B cell (primary cell): ENCODE measurements around the gene ALG3. TPM values are rescaled to one million over a fixed set of nuclear protein-coding genes. Genes with fewer than 3 reads are reported as not detected.

Experiments used
- ATAC-seq: fragments of 200-7000 bp; cut with Tn5 transposase; one replicate; pipeline ENCODE4 v1.10.0; 2021; ENCODE audit warnings: low read depth, mild to moderate bottlenecking, moderate number of reproducible peaks, moderate library complexity
- CTCF ChIA-PET: fragments of 350-600 bp; sonication (Branson Sonifier 250); formaldehyde crosslinking; loops from one replicate; lab custom pipeline; 2021; ENCODE audit warnings: antibody characterized with exemption, inconsistent platforms; lab: Charles Lee
- POLR2A ChIA-PET: fragments of 350-600 bp; sonication (Branson Sonifier 250); formaldehyde crosslinking; loops from one replicate; lab custom pipeline; 2021; ENCODE audit warnings: antibody characterized with exemption; lab: Charles Lee
- DNase-seq: peaks from one replicate; pipeline ENCODE4 v3.0.0; 2013
- H2AFZ ChIP-seq: 2 replicates; pipeline ENCODE4 v1.6.1; 2012; ENCODE audit warnings: mild to moderate bottlenecking, low read depth, low read length; ENCODE audit not compliant: insufficient read depth, poor library complexity, severe bottlenecking
- H3K27ac ChIP-seq, 2 donors: 1 replicate in 1 of 2; 2 replicates in 1 of 2; pipeline ENCODE4 v1.5.1; 2012 to 2013; ENCODE audit warnings: low read length in 2 of 2, mild to moderate bottlenecking in 2 of 2, moderate library complexity in 1 of 2
- H3K27me3 ChIP-seq, 4 experiments: fragments of 200-600 bp in 1 of 4; sonication (generic) in 1 of 4; replicated peaks in 1 of 4; 1 replicate in 2 of 4; 2 replicates in 2 of 4; pipeline versions ENCODE4 v1.6.1 to v1.7.0; 2013 to 2016; ENCODE audit warnings: low read length in 3 of 4, mild to moderate bottlenecking in 2 of 4, mixed read lengths in 1 of 4, moderate library complexity in 1 of 4; ENCODE audit not compliant: insufficient read depth in 4 of 4, control insufficient read depth in 3 of 4; ENCODE audit errors: control extremely low read depth in 1 of 4
- H3K36me3 ChIP-seq, 2 experiments: replicated peaks in 1 of 2; 1 replicate in 1 of 2; 2 replicates in 1 of 2; pipeline versions ENCODE4 v1.6.1 to v1.7.1; 2013; ENCODE audit warnings: low read length in 1 of 2; ENCODE audit not compliant: insufficient read depth in 2 of 2, control insufficient read depth in 1 of 2; ENCODE audit errors: control extremely low read depth in 1 of 2, extremely low read depth in 1 of 2
- H3K4me1 ChIP-seq, 2 donors: fragments of 200-600 bp in 1 of 2; sonication (generic) in 1 of 2; 1 replicate in 1 of 2; 2 replicates in 1 of 2; pipeline versions ENCODE4 v1.5.1 to v1.6.1; 2013 to 2017; ENCODE audit warnings: low read length in 2 of 2; ENCODE audit not compliant: control insufficient read depth in 2 of 2, insufficient read depth in 2 of 2
- H3K4me2 ChIP-seq: replicated peaks from 2 replicates; pipeline ENCODE3; 2012; ENCODE audit warnings: mild to moderate bottlenecking, low read depth, low read length; ENCODE audit not compliant: poor library complexity, severe bottlenecking
- H3K4me3 ChIP-seq, 5 experiments: fragments of 200-600 bp in 1 of 5; sonication (generic) in 1 of 5; 1 replicate in 3 of 5; 2 replicates in 2 of 5; pipeline versions ENCODE4 v1.5.1 to v1.7.0; 2011 to 2016; ENCODE audit warnings: low read length in 4 of 5, mild to moderate bottlenecking in 4 of 5, low read depth in 2 of 5, control low read depth in 1 of 5, moderate library complexity in 1 of 5; ENCODE audit not compliant: insufficient read depth in 1 of 5; ENCODE audit errors: control extremely low read depth in 1 of 5, extremely low read depth in 1 of 5
- H3K79me2 ChIP-seq: fragments of 200-600 bp; sonication (generic); one replicate; pipeline ENCODE4 v1.6.0; 2016; ENCODE audit warnings: low read length; ENCODE audit not compliant: control insufficient read depth, insufficient read depth
- H3K9ac ChIP-seq: fragments of 200-600 bp; sonication (generic); 2 replicates; pipeline ENCODE4 v1.6.1; 2017; ENCODE audit warnings: mild to moderate bottlenecking, low read length, moderate library complexity
- H3K9me3 ChIP-seq, 3 donors: one replicate each; pipeline versions ENCODE4 v1.6.1 to v1.7.1; 2013; ENCODE audit warnings: low read length in 2 of 3; ENCODE audit not compliant: control insufficient read depth in 2 of 3, insufficient read depth in 1 of 3; ENCODE audit errors: control extremely low read depth in 1 of 3
- H4K20me1 ChIP-seq: 2 replicates; pipeline ENCODE4 v1.6.0; 2012; ENCODE audit warnings: mild to moderate bottlenecking, low read length; ENCODE audit not compliant: insufficient read depth, control insufficient read depth, poor library complexity, severe bottlenecking
- H3K27ac Mint-ChIP-seq: one replicate; pipeline ENCODE4 v1.8.0; 2021; ENCODE audit warnings: mixed read lengths
- H3K27me3 Mint-ChIP-seq: one replicate; pipeline ENCODE4 v1.8.0; 2021; ENCODE audit warnings: mixed read lengths
- H3K4me1 Mint-ChIP-seq: one replicate; pipeline ENCODE4 v1.8.0; 2021; ENCODE audit warnings: mixed read lengths
- H3K4me3 Mint-ChIP-seq: one replicate; pipeline ENCODE4 v1.8.0; 2021; ENCODE audit warnings: mixed read lengths
- H3K9me3 Mint-ChIP-seq: one replicate; pipeline ENCODE4 v1.8.0; 2022; ENCODE audit warnings: mixed read lengths; ENCODE audit not compliant: insufficient read depth
- EZH2 ChIP-seq: IDR thresholded peaks from 2 replicates; pipeline ENCODE4 v1.6.1; 2012; ENCODE audit warnings: borderline replicate concordance, low read depth, mild to moderate bottlenecking, moderate library complexity, low read length; ENCODE audit not compliant: insufficient read depth, poor library complexity, severe bottlenecking
- WGBS: methylation state at CpG from one replicate; pipeline ENCODE4 v1.1.5; 2013; ENCODE audit warnings: missing lambda C conversion rate; ENCODE audit not compliant: insufficient coverage; 5-methylcytosine and 5-hydroxymethylcytosine counted together
- intact Hi-C: fragments of 100-400 bp; cut with micrococcal nuclease; formaldehyde crosslinking; loops from one replicate; pipeline ENCODE4 v1.10.0; 2022
- polyA plus RNA-seq: library from polyadenylated mRNA; depleted of rRNA; stranded (reverse); fragments of >200 nt; gene quantifications from 2 replicates; pipeline ENCODE4 v1.2.3, GENCODE V29; 2012
- total RNA-seq, 2 donors: library from RNA; stranded (reverse); fragments of 120-200 nt in 1 of 2; gene quantifications; 1 replicate in 1 of 2; 2 replicates in 1 of 2; pipeline versions ENCODE4 v1.2.3 to v1.2.4, GENCODE V29; 2013 to 2022
- TF ChIP-seq, protein P1 (sequence below): fragments of 200-600 bp; IDR thresholded peaks from one replicate; pipeline ENCODE4 v1.8.0; 2022; ENCODE audit warnings: antibody characterized with exemption, mild to moderate bottlenecking

Gene ALG3
- total and polyA plus RNA-seq, 2 donors (not counting 1 experiment from before 2014, with no cell fraction given) = 36.1 to 38.6 TPM

DNA sequence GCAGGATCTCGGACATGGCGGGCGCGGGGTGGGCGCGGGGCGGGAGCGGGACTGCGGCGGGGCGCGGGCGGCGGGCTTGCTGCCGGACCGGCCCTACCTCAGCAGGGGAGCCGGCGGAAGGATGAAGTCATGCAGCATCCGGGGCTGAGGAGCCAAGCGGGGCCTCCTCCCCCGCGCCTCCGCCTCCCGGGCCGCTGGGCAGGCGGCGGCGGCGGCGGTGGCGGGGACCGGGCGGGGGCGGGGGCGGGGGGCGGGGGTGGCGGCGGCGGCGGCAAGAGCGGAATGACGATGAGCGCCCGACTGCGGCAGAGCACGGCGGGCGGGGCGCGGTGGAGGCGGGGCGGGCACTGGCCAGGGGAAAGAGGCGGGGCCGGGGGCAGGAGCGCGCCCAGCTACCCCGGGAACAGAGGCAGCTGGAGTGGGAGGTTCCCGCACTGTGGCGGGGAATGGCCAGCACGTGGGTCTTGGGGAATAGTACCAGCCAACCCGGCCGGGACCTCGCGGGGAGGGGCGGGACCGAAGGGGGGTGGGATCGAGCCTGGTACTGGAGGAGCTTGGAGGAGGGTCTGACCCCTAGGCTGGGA is 12.6 kb upstream of the ALG3 start, which contains the start of gene CAMK2N2:
Gene CAMK2N2 (minus strand): TSS at position 284 of the 584 bp plus-strand sequence. CDS start 268 bp downstream, at position 16.
- Mint-ChIP-seq H3K4me3 (peak within 1 kb of the TSS; percentile 86), H3K27ac (peak within 1 kb of the TSS; percentile 37), H3K27me3 (peaks cover 49% of the 10 kb centered on the region), H3K9me3 (no peaks in the 10 kb centered on the region), H3K4me1 (peaks cover 24% of the 10 kb centered on the region)
- Histone ChIP-seq H3K9me3 (peaks cover 0 to 4% (median 0%) of the 10 kb centered on the region in 3 donors), H3K27ac (no peak within 1 kb of the TSS), H3K79me2 (no peaks in the 10 kb centered on the region), H3K36me3 (no peaks in the 10 kb centered on the region), H3K9ac (peak within 1 kb of the TSS; percentile 58), H3K4me2 (peak within 1 kb of the TSS; percentile 96), H3K27me3 (peaks cover 0 to 69% (median 29%) of the 10 kb centered on the region in 4 experiments), H3K4me3 (peak within 1 kb of the TSS in 4 of 5 experiments; percentile 28 to 67 (median 48)), H3K4me1 (peaks cover 27% of the 10 kb centered on the region in 2 donors), H4K20me1 (peaks cover 7% of the 10 kb centered on the region), H2AFZ (peak within 1 kb of the TSS; percentile 60)
- POLR2A ChIA-PET = no interaction called here
- intact Hi-C loops = no loop called here
- DNase-seq = peak; percentile 52
- WGBS = 0% methylated on average over 56 of the region's 67 CpGs
- CTCF ChIA-PET = interaction anchor here (1.3 kb wide), 1 partner anchor 264 kb away, joined by 3 read pairs; no protein-coding TSS in a partner anchor
- peak; percentile 60 for ATAC-seq
- TF ChIP-seq, protein P1, sequence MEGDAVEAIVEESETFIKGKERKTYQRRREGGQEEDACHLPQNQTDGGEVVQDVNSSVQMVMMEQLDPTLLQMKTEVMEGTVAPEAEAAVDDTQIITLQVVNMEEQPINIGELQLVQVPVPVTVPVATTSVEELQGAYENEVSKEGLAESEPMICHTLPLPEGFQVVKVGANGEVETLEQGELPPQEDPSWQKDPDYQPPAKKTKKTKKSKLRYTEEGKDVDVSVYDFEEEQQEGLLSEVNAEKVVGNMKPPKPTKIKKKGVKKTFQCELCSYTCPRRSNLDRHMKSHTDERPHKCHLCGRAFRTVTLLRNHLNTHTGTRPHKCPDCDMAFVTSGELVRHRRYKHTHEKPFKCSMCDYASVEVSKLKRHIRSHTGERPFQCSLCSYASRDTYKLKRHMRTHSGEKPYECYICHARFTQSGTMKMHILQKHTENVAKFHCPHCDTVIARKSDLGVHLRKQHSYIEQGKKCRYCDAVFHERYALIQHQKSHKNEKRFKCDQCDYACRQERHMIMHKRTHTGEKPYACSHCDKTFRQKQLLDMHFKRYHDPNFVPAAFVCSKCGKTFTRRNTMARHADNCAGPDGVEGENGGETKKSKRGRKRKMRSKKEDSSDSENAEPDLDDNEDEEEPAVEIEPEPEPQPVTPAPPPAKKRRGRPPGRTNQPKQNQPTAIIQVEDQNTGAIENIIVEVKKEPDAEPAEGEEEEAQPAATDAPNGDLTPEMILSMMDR = no peak
- no peak for TF ChIP-seq EZH2

GRCh38 chr3:184260724-184261269 is 12.0 kb upstream of the ALG3 start:
- ATAC-seq = no peak
- H3K4me2 ChIP-seq = peak overlapping the region; percentile 96
- peak overlapping the region; percentile 56 for H2AFZ ChIP-seq
- intact Hi-C loops = loop anchor here (1.0 kb wide), 1 partner anchor 10 kb away; no protein-coding TSS in a partner anchor
- ChIA-PET CTCF (interaction anchor here (1.3 to 2.6 kb wide), 3 partner anchors 11 to 264 kb away, joined by 3 to 9 read pairs (median 3); partner anchors contain the start of gene EEF1AKMT4), POLR2A (no interaction called here)
- Mint-ChIP-seq H3K9me3 (no peaks in the 10 kb centered on the region), H3K27me3 (peaks cover 46% of the 10 kb centered on the region), H3K4me3 (peak overlapping the region; percentile 86), H3K4me1 (peaks cover 24% of the 10 kb centered on the region), H3K27ac (no peak overlapping the region)
- WGBS = 3% methylated on average over 49 of the region's 49 CpGs
- H3K4me1 ChIP-seq = peaks cover 27% of the 10 kb centered on the region in 2 donors
- peaks cover 0 to 4% (median 0%) of the 10 kb centered on the region in 3 donors for H3K9me3 ChIP-seq
- peak; percentile 58 for TF ChIP-seq EZH2
- TF ChIP-seq, protein P1 = no peak
- H3K27me3 ChIP-seq = peaks cover 0 to 65% (median 29%) of the 10 kb centered on the region in 4 experiments
- peak overlapping the region in 3 of 5 experiments; percentile 45 to 58 (median 51) for H3K4me3 ChIP-seq
- H3K9ac ChIP-seq = peak overlapping the region; percentile 58
- DNase-seq = no peak
- H3K27ac ChIP-seq = no peak overlapping the region
- H4K20me1 ChIP-seq = peaks cover 7% of the 10 kb centered on the region
- no peaks in the 10 kb centered on the region for H3K79me2 ChIP-seq
- no peaks in the 10 kb centered on the region for H3K36me3 ChIP-seq
